ENCODE measurements around the gene MORN2. TPM values are rescaled to one million over a fixed set of nuclear protein-coding genes. Genes with fewer than 3 reads are reported as not detected.

The MORN2 gene
- total and polyA plus RNA-seq, 2 donors (not counting 1 experiment from before 2014, with no cell fraction given): 14.4 to 35.1 TPM

- Histone ChIP-seq H3K9ac (ENCODE audit: insufficient read depth, low read length) (no peak overlapping the region), H3K4me1 (ENCODE audit: control insufficient read depth, extremely low read depth, insufficient read depth, low read length) (no peaks in the 10 kb centered on the region), H2AFZ (ENCODE audit: low read length) (no peak overlapping the region), H3K9me3 (ENCODE audit: control insufficient read depth, insufficient read depth, low read depth, low read length) (no peaks in the 10 kb centered on the region), H3K27me3 (ENCODE audit: control insufficient read depth, insufficient read depth, low read length) (no peaks in the 10 kb centered on the region), H3K79me2 (ENCODE audit: control insufficient read depth, insufficient read depth, low read length) (no peaks in the 10 kb centered on the region), H3K4me2 (ENCODE audit: extremely low read depth, insufficient read depth, low read length) (no peak overlapping the region), H3K4me3 (replicated peaks in 1 of 4; ENCODE audit: control extremely low read depth in 1 of 4, insufficient read depth in 1 of 4, low read depth in 3 of 4, low read length in 4 of 4) (no peak overlapping the region), H3K27ac (ENCODE audit: insufficient read depth, low read length) (no peak overlapping the region), H4K20me1 (ENCODE audit: control insufficient read depth, extremely low read depth, insufficient read depth, low read length) (no peaks in the 10 kb centered on the region), H3K36me3 (ENCODE audit: control insufficient read depth, insufficient read depth, low read length) (no peaks in the 10 kb centered on the region)
- no peak for TF ChIP-seq EZH2 (IDR thresholded peaks at IDR 0.05; ENCODE audit: low read length, missing control alignments)
- no peak for TF ChIP-seq CTCF (conservative IDR thresholded peaks at IDR 0.05 in 1 of 2, IDR thresholded peaks at IDR 0.05 in 1 of 2; ENCODE audit: low read depth in 1 of 2, low read length in 2 of 2)
- no peak for DNase-seq (ENCODE audit: low read depth in 2 of 2)
Measured at GRCh38 chr2:38912619-38913018, 36.8 kb downstream of the MORN2 start.

GRCh38 chr2:38922389-38922788, 46.6 kb downstream of the MORN2 start:
- Histone ChIP-seq H3K27ac (ENCODE audit: insufficient read depth, low read length) (no peak overlapping the region), H2AFZ (ENCODE audit: low read length) (no peak overlapping the region), H3K27me3 (ENCODE audit: control insufficient read depth, insufficient read depth, low read length) (no peaks in the 10 kb centered on the region), H3K36me3 (ENCODE audit: control insufficient read depth, insufficient read depth, low read length) (no peaks in the 10 kb centered on the region), H3K9me3 (ENCODE audit: control insufficient read depth, insufficient read depth, low read depth, low read length) (no peaks in the 10 kb centered on the region), H3K4me1 (ENCODE audit: control insufficient read depth, extremely low read depth, insufficient read depth, low read length) (no peaks in the 10 kb centered on the region), H3K79me2 (ENCODE audit: control insufficient read depth, insufficient read depth, low read length) (no peaks in the 10 kb centered on the region), H3K9ac (ENCODE audit: insufficient read depth, low read length) (no peak overlapping the region), H3K4me3 (replicated peaks in 1 of 4; ENCODE audit: control extremely low read depth in 1 of 4, insufficient read depth in 1 of 4, low read depth in 3 of 4, low read length in 4 of 4) (no peak overlapping the region), H4K20me1 (ENCODE audit: control insufficient read depth, extremely low read depth, insufficient read depth, low read length) (no peaks in the 10 kb centered on the region), H3K4me2 (ENCODE audit: extremely low read depth, insufficient read depth, low read length) (no peak overlapping the region)
- DNase-seq (ENCODE audit: low read depth in 2 of 2): no peak
- TF ChIP-seq CTCF (conservative IDR thresholded peaks at IDR 0.05 in 1 of 2, IDR thresholded peaks at IDR 0.05 in 1 of 2; ENCODE audit: low read depth in 1 of 2, low read length in 2 of 2): no peak
- no peak for TF ChIP-seq EZH2 (IDR thresholded peaks at IDR 0.05; ENCODE audit: low read length, missing control alignments)

- Histone ChIP-seq H3K9ac (ENCODE audit: insufficient read depth, low read length) (no peak overlapping the region), H3K4me2 (ENCODE audit: extremely low read depth, insufficient read depth, low read length) (no peak overlapping the region), H3K9me3 (ENCODE audit: control insufficient read depth, insufficient read depth, low read depth, low read length) (no peaks in the 10 kb centered on the region), H2AFZ (ENCODE audit: low read length) (no peak overlapping the region), H3K4me1 (ENCODE audit: control insufficient read depth, extremely low read depth, insufficient read depth, low read length) (no peaks in the 10 kb centered on the region), H3K27ac (ENCODE audit: insufficient read depth, low read length) (no peak overlapping the region), H3K4me3 (replicated peaks in 1 of 4; ENCODE audit: control extremely low read depth in 1 of 4, insufficient read depth in 1 of 4, low read depth in 3 of 4, low read length in 4 of 4) (no peak overlapping the region), H3K79me2 (ENCODE audit: control insufficient read depth, insufficient read depth, low read length) (no peaks in the 10 kb centered on the region), H3K36me3 (ENCODE audit: control insufficient read depth, insufficient read depth, low read length) (no peaks in the 10 kb centered on the region), H3K27me3 (ENCODE audit: control insufficient read depth, insufficient read depth, low read length) (no peaks in the 10 kb centered on the region), H4K20me1 (ENCODE audit: control insufficient read depth, extremely low read depth, insufficient read depth, low read length) (no peaks in the 10 kb centered on the region)
- DNase-seq (ENCODE audit: low read depth in 2 of 2): no peak
- TF ChIP-seq CTCF (conservative IDR thresholded peaks at IDR 0.05 in 1 of 2, IDR thresholded peaks at IDR 0.05 in 1 of 2; ENCODE audit: low read depth in 1 of 2, low read length in 2 of 2) (no peak), EZH2 (IDR thresholded peaks at IDR 0.05; ENCODE audit: low read length, missing control alignments) (no peak)
Measured at GRCh38 chr2:38922902-38923301, 47.1 kb downstream of the MORN2 start.

Measured in fibroblast of lung (primary cell).